ENCODE data around the gene LRSAM1. TPM values are rescaled to one million over a fixed set of nuclear protein-coding genes. Genes with fewer than 3 reads are reported as not detected.
"Not testable (repeated sequence)": the region's sequence is repeated elsewhere in the genome, so short reads cannot be mapped to it uniquely, and the experiment has no call there.

LRSAM1 gene
- total RNA-seq, 1 experiment from 2014 or later: 6.4 TPM

DNA sequence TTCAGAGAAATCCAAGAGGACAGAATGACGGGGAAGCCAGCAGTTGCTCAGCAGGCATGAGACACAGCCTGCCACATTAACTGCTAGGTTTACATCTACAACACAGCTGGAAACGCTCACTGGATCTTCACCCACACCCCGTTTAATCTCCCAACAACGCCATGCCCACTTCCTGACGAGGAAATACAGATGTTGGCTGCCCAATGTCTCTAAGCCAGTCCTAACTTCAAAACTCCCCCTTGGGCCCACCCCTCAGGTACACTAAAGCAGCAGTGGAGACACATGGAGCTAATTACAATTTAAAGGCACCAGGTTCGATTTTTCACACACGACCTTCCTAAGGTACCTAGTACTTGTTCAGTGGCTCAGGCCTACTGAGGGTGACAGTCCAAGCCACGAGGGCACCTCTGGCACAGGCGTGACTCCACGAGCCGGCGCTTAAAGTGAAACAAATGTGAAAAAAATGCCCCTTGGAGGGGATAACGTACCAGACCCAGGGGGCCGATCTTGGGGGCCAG lies 1.0 kb upstream of the LRSAM1 start:
- in situ Hi-C loops (cut with HindIII; ENCODE audit: low pct_unique_long_range_greater_than_20kb, low sequenced_read_pairs): no loop called here

DNA sequence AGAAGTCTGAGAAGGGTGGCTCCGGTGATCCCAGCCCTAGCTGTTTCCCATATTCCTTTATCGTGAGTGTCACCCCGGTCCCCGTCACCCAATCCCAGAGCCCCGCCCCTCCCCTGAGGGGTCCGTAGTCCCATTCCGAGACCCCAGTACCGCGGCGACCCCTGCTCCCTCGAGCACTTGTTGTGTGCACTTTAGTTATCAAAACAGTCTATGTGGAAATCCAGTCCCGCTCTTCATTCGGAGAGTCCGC lies 223 bp downstream of the LRSAM1 start:
- in situ Hi-C loops (cut with HindIII; ENCODE audit: low pct_unique_long_range_greater_than_20kb, low sequenced_read_pairs): no loop called here
- DNase-seq (ENCODE audit: low read depth, low spot score): no peak

More for the DNA sequence above, 1.0 kb upstream of the LRSAM1 start:
- peak; percentile 14 for DNase-seq (ENCODE audit: low read depth, low spot score)

DNA sequence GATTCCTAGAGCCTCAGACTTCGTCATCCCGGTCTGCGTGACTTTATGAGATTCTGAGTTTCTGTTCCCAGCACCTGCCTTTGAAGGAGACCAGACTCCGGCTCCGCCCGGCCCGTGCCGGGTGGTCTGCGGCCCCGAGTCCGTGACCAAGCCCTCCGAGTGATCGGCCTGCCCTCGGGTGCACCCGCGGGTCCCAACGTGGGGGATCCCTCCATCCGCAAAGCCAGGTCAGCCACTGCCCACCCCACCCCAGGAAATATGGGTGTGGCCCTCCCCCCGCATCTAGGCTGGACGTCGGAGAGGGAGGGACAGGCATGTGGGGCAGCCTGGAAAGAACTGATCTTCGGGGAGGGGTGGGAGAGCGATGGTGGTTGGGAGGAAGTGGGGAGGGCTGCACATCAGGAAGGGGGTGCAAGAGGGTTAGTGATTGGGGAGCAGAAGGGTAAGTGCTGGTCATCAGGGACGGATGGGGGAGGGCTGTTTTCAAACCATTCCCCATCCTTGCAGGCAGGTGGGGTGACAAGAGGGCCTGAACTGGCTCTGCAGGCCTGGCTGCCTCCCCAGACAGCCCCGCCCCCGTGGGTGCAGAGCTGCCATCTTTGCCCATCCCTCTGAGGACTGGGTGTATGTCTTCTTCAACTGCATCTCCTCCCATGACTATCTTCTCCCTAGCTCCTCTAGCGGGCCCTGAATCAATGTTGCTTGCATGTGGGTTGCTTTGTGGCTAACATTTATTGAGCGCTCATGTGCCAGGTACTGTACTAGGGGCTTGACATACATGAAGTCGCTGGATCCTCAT lies 747 bp downstream of the LRSAM1 start:
- in situ Hi-C loops (cut with HindIII; ENCODE audit: low pct_unique_long_range_greater_than_20kb, low sequenced_read_pairs): no loop called here
- DNase-seq (ENCODE audit: low read depth, low spot score): peak; percentile 62

DNA sequence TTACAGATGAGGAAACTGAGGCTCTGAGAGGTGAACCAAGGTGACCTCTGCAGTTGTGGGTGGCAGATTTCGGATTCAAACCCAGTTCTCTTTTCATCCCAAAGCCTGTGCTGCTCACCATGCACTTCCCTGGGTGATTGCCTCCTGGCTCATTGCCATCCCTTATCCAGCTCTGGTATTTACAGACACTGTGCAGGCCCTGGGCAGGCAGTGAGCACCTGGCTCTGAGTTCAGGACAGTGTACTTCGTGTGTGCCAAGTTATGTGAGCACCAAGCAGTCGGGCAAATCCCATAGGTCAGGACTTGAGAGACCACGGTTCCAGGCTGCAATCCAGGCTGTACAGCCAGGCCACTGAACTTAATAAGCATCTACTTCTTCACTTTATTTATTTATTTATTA lies 1.4 kb downstream of the LRSAM1 start:
- in situ Hi-C loops (cut with HindIII; ENCODE audit: low pct_unique_long_range_greater_than_20kb, low sequenced_read_pairs): no loop called here
- no peak for DNase-seq (ENCODE audit: low read depth, low spot score)

DNA sequence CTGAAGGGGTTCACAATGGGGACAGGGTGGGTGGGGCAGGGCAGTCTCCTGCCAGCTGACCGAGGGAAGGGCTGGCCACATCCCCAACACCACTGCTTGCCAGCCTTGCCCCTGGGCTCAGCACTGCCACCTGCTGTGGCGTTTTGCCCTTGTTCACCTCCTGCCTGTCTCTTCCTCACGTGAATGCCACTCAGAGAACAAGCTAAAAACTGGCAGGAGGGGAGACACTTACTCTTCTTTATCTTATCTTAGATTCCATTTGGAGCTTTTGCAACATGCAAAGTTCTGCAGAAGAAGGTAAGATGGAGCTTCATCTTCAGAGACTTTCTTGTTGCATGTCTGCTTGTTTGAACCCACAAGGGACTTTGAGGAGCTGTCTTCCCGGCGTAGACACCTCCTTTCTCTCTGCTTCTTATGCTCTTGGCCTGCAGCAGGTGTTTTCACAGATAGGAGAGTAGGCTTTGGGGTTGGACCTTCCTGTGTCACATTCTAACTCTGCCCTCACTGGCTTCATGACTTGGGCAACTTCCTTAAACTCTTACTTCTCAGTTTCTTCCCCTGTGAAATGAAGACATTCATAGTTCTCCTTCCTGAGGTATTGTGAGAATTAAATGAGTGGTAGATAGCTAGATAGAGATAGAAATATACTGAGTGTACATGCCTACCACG lies 4.1 kb downstream of the LRSAM1 start:
- in situ Hi-C loops (cut with HindIII; ENCODE audit: low pct_unique_long_range_greater_than_20kb, low sequenced_read_pairs): no loop called here
- DNase-seq (ENCODE audit: low read depth, low spot score): peak; percentile 67

DNA sequence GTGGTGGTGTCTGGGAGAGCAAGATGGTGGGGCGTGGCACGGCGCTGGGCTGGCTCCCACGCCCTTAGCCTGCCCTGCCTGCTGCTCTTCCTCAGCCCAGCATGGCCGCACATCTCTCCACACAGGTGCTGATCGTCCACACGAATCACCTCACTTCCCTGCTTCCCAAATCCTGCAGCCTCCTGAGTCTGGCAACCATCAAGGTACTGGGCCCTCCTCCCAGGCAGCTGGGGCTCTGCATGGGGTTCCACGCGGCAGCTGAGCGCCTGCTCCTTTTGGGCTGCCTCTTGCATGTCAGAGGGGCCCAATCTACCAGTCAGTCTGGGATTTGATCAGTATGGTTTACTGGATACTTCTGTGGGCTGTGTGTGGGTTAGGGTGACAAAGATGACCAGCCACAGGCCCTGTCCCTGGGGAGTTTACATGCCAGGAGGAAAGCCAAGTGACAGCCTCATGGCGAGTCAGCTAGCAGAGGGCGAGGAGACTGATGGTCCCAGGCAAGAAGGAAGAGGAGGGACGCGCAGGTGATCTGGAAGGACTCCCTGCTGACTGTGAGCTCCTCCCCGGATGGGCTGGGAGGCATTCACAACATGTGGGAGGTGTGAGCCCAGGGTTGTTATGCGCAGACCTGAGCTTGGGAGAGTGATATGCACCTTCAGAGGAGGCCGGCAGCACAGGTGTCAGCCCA lies 6.0 kb downstream of the LRSAM1 start:
- in situ Hi-C loops (cut with HindIII; ENCODE audit: low pct_unique_long_range_greater_than_20kb, low sequenced_read_pairs): no loop called here
- DNase-seq (ENCODE audit: low read depth, low spot score): no peak

DNA sequence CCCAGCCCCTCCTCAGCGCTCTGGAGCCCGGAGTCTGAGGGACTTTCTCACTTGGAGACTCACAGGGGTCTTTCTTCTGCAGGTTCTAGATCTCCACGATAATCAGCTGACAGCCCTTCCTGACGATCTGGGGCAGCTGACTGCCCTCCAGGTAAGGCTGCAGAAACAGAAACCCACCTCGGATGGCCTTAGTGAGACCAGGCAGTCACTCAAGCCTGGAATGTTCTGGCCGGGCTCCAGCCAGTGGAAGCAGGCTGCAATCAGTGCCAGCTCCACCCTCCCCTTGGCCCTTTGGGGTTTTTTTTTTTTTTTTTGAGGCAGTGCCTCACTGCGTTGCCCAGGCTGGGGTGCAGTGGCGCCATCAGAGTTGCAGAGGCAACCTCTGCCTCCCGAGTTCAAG lies 7.6 kb downstream of the LRSAM1 start:
- in situ Hi-C loops (cut with HindIII; ENCODE audit: low pct_unique_long_range_greater_than_20kb, low sequenced_read_pairs): no loop called here
- DNase-seq (ENCODE audit: low read depth, low spot score): no peak

DNA sequence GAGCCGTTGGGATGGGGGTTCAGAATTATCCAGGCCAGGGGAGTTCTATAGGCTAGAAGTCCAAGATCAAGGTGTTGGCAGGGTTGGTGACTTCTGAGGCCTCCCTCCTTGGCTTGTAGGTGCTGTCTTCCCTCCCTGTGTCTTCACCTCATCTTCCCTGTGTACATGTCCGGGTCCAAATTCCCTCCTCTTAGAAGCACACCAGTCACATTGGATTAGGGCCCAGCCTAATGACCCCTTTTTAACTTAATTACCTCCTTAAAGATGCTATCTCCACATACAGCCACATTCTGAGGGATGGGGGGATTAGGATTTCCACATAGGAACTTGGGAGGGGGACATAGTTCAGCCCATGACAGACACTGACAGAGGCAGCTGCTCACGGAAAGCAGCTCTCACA lies 12.1 kb downstream of the LRSAM1 start:
- in situ Hi-C loops (cut with HindIII; ENCODE audit: low pct_unique_long_range_greater_than_20kb, low sequenced_read_pairs): no loop called here
- DNase-seq (ENCODE audit: low read depth, low spot score): no peak

DNA sequence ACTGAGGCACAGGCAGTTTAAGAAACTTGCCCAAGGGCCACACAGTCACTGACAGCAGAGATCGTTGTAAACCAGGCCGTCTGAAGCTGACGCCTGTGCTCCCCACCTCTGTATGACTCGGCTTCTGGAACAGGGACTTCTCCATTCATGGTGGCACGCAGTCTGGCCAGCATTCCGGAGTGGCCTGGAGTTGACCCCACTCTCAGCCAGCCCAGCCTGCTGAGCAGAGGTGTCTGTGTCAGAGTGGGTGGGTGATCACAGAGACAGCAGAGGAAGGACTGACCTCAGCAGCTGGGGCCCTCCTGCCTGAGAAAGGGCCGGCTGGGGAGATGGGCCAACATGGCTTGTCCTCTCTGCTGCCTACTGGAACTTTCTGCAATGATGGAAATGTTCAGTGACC lies 12.6 kb downstream of the LRSAM1 start:
- DNase-seq (ENCODE audit: low read depth, low spot score): no peak
- in situ Hi-C loops (cut with HindIII; ENCODE audit: low pct_unique_long_range_greater_than_20kb, low sequenced_read_pairs): no loop called here

DNA sequence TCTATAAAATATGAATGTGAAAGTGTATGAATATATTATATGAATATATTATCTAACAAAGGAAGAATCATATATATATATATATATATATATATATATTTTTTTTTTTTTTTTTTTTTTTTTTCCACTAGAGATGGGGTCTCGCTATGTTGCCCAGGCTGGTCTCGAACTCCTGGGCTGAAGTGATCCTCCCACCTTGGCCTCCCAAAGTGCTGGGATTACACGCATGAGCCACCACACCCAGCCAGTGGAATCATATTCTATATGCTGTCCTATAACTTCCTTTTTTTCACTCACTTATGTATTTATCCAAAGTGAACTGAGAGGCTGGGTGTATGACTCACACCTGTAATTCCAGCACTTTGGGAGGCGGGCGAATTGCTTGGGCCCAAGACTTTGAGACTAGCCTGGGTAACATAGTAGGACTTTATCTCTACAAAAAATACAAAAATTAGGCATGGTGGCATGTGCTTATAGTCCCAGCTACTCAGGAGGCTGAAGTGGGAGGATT lies 15.2 kb downstream of the LRSAM1 start:
- in situ Hi-C loops (cut with HindIII; ENCODE audit: low pct_unique_long_range_greater_than_20kb, low sequenced_read_pairs); DNase-seq (ENCODE audit: low read depth, low spot score): not testable (repeated sequence)

DNA sequence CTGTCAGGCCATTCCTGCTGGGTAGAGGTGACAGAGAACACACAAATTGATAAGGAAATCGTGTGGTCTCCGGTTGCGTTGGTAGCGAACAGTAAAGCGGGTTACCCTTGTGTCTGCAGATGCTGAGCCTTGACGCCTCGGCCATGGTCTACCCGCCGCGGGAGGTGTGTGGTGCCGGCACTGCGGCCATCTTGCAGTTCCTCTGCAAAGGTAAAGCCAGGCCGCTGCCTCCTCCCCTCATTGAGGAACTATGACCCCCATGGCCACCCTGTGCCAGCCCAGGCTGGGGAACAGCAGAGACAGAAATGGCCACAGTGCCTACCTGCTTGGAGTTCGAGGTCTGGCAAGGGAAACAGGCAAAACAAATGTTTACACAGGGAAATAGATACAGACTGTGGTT lies 16.3 kb downstream of the LRSAM1 start:
- no peak for DNase-seq (ENCODE audit: low read depth, low spot score)
- in situ Hi-C loops (cut with HindIII; ENCODE audit: low pct_unique_long_range_greater_than_20kb, low sequenced_read_pairs): no loop called here

DNA sequence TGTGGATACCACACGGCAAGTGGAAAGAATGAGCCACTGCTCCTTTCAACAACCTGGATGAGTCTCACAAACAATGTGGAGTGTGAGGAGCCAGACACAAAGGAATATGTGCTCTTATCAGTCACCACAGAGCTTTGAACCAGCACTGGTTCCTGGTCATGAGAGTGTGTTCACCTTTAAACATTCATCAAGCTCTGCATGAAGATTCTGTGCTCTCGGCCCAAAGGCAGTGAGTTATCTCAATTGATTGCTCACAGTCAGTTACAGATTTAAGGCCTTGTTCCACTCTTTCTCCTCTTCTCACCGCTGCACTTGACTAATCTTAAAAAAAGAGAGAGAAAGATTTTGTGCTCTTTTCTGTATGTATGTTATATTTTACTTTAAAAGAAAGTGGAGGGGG lies 19.4 kb downstream of the LRSAM1 start:
- in situ Hi-C loops (cut with HindIII; ENCODE audit: low pct_unique_long_range_greater_than_20kb, low sequenced_read_pairs): no loop called here
- DNase-seq (ENCODE audit: low read depth, low spot score): no peak

DNA sequence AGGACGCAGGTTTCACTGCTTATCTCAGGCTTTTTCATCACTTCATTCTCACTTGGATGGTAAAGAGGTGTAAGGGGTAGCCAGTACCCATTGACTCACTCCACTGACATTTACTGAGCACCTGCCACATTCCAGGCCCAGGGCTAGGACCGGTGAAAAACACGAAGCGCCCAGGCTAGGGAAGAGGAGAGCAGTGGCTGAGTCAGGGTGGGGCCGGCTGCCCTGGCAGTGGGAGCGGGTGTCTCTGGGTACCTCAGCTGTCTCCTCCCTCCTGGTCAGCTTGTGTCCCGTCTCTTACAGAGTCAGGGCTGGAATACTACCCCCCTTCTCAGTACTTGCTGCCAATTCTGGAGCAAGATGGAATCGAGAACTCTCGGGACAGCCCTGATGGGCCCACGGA lies 22.2 kb downstream of the LRSAM1 start:
- in situ Hi-C loops (cut with HindIII; ENCODE audit: low pct_unique_long_range_greater_than_20kb, low sequenced_read_pairs): no loop called here
- DNase-seq (ENCODE audit: low read depth, low spot score): no peak

DNA sequence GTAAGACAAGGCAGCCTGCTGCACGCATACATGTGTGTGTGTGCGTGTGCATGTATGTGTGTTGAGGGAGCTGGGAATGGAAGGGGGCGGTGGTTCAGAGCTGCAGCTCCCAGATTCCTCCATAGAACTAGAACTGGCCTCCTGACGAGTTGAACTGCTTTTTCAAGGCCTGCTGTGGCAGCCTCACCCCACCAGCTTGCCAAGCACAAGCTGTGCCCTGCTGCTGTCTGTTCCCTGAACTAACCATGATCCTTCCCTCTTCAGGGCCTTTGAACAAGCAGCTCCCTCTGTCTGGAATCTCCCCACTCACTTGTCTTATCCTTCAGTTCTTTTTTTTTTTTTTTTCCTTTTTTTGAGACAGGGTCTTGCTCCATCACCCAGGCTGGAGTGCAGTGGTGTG lies 22.6 kb downstream of the LRSAM1 start:
- in situ Hi-C loops (cut with HindIII; ENCODE audit: low pct_unique_long_range_greater_than_20kb, low sequenced_read_pairs): no loop called here
- DNase-seq (ENCODE audit: low read depth, low spot score): no peak

DNA sequence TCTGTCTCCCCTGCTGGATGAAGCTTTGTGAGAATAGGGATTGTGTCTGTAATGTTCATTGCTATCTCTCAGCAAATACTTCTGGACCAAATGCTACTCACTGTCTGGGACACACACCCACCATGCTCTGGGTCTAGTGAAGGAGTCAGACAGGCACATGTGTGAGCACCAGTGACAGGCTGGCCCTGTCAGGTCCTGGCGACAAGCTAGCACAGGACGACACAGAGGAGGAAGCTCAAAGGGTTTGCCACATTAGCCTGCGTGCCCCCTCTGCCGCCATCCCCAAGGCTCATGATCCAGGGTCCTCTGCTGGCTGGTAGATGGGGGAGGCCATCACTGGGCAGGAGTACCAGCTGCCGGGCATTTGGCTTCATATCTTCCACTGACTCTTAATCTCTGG lies 23.3 kb downstream of the LRSAM1 start:
- in situ Hi-C loops (cut with HindIII; ENCODE audit: low pct_unique_long_range_greater_than_20kb, low sequenced_read_pairs): no loop called here
- no peak for DNase-seq (ENCODE audit: low read depth, low spot score)

DNA sequence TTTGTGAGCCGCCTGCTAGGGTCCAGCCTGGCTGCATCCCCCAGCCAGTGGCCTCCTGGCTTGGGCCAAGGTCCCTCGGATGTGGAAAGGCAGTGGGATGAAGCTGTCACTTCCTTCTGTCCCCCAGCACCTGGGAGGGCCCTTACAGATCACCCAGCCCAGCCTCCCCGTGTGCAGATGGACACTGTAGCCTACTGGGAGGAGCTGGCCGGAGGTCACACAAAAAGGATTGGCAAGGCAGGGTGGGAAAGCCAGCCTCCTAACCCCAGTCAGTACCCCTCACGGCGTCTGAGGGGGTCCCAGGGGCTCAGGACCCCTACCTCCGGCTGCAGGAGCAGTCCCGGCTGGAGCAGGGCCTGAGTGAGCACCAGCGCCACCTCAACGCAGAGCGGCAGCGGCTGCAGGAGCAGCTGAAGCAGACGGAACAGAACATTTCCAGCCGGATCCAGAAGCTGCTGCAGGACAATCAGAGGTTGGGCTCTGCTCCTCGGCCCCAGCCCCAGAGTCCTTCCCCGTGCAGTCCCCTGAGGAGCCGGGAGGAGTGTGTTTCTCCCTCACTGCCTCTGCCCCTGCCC lies 28.3 kb downstream of the LRSAM1 start:
- DNase-seq (ENCODE audit: low read depth, low spot score): no peak
- in situ Hi-C loops (cut with HindIII; ENCODE audit: low pct_unique_long_range_greater_than_20kb, low sequenced_read_pairs): no loop called here

DNA sequence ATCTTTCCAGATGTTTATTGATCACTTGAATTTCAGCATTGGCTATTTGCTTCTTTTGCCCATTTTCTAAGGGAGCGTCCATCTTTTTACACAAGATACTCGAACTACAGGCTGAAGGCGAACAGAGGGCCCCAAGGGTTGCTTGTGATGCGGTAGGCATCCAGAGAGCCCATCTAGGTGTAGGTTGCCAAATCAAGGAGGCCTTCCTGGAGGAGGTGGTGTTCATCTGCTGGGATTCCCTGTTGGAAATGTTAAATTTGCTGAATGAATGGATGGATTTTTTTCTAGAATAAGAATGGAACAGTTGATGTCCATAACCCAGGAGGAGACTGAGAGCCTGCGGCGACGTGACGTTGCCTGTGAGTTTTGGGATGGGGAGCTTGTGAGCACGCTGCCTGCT lies 31.4 kb downstream of the LRSAM1 start:
- in situ Hi-C loops (cut with HindIII; ENCODE audit: low pct_unique_long_range_greater_than_20kb, low sequenced_read_pairs): no loop called here
- no peak for DNase-seq (ENCODE audit: low read depth, low spot score)

DNA sequence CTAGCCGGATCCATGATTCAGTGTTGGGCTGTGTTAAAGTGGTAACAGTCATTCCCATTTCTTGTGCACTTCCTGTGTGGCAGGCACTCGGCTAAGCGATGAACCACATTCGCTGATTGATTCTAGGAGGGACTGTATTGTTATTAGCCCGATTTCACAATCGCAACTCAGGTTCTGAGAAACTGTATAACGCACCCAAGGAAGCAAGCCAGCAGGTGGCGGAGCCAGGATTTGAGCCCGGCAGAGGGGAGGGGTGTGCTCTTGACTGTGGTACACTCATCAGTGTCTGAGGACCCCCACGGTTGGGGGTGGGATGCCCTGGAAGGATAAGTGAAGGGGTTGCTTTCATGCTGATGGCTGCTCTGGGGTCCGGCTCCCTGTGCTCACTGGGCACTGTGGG lies 34.7 kb downstream of the LRSAM1 start:
- DNase-seq (ENCODE audit: low read depth, low spot score): no peak
- in situ Hi-C loops (cut with HindIII; ENCODE audit: low pct_unique_long_range_greater_than_20kb, low sequenced_read_pairs): no loop called here

All from SK-MEL-5 (cell line).